PC-3 (cell line): ENCODE measurements around the gene IKBKE.

Experiments
- EZH2 ChIP-seq: fragments of 300-600 bp; sonication (generic); IDR thresholded peaks from one replicate; pipeline ENCODE4 v1.6.1; 2017; ENCODE audit warnings: antibody characterized with exemption, mild to moderate bottlenecking, low read length; ENCODE audit not compliant: unreplicated experiment
- EZH2phosphoT487 ChIP-seq: fragments of 300-600 bp; sonication (generic); IDR thresholded peaks from 2 replicates; pipeline ENCODE4 v1.6.1; 2018; ENCODE audit warnings: mild to moderate bottlenecking, antibody characterized with exemption, low read length, borderline replicate concordance
- TF ChIP-seq, protein P1 (sequence below): fragments of 300-600 bp; sonication (generic); conservative IDR thresholded peaks from 2 replicates; pipeline ENCODE4 v1.5.1; 2017; ENCODE audit warnings: antibody characterized with exemption, low read depth, mild to moderate bottlenecking, low read length

- TF ChIP-seq, protein P1, sequence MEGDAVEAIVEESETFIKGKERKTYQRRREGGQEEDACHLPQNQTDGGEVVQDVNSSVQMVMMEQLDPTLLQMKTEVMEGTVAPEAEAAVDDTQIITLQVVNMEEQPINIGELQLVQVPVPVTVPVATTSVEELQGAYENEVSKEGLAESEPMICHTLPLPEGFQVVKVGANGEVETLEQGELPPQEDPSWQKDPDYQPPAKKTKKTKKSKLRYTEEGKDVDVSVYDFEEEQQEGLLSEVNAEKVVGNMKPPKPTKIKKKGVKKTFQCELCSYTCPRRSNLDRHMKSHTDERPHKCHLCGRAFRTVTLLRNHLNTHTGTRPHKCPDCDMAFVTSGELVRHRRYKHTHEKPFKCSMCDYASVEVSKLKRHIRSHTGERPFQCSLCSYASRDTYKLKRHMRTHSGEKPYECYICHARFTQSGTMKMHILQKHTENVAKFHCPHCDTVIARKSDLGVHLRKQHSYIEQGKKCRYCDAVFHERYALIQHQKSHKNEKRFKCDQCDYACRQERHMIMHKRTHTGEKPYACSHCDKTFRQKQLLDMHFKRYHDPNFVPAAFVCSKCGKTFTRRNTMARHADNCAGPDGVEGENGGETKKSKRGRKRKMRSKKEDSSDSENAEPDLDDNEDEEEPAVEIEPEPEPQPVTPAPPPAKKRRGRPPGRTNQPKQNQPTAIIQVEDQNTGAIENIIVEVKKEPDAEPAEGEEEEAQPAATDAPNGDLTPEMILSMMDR = no peak
- TF ChIP-seq EZH2 (no peak), EZH2phosphoT487 (no peak)
These were observed 40.9 kb upstream of the IKBKE start for GRCh38 chr1:206429421-206429820.
